Activated effector memory CD4-positive, alpha-beta T cell treated with anti-CD3 and anti-CD28 coated beads, Interleukin-2, amount 50 U/mL, for 16 hours (primary cell): ENCODE measurements around the gene TPST2.

ENCODE experiments used
- DNase-seq: peaks from one replicate; pipeline ENCODE4 v3.0.0-alpha.2; 2020

TPST2 gene

DNA sequence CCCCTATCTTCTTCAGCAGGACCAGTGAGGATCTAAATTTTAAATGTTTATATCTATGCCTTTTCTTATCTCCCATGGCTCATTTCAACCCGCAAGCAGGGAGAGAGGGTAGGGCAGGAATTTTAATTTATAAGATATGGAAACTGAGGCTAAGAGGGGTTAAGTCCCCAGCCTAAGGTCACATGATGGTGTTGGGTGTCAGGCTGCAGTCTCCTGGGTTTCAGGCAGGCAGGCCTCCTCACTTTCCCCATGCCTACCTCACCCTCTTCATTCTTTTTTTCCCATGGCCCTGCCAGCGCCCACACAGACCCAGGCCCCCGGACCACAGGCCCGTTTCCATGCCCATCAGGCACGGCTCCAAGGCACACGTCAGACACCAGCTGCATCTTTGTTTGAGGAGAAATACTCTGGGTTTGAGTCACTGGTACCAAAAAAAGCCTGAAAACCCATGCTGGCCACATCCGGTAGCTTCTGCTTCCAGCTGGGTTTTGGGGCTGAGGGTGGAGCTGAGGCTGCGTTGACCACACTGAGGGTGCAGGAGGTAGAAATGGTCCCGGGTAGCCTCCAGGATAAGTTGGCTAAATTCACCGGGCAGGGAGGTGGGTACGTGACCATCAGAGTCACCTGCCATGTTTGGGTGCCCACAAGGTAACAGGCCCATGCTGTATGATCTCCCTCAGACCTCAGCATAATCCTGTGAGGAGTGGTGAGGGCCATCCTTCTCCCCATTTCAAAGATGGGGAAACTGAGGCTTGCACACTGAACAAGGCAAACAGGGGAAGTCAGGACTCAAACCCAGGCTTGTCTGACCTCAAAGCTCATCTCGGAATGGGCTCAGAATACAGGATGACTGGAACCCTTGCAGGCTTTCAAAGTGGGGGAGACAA lies 20.4 kb upstream of the TPST2 start:
- peak; percentile 71 for DNase-seq

DNA sequence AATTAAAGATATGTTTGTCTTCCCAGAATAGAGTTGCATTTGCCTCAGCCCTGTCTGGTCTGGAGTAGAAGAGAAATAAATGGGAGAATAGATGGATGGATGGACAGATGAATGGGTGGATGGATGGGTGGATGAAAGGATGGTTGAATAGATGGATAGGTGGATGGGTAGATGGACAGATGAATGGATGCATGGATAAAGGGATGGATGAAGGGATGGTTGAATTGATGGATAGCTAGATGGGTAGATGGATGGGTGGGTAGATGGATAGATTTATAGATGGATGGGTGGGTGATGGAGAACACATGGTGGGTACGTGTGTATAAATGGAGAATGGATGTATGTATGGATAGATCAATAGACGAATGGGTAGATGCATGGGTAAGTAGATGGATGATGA lies 19.4 kb upstream of the TPST2 start:
- DNase-seq: no peak

DNA sequence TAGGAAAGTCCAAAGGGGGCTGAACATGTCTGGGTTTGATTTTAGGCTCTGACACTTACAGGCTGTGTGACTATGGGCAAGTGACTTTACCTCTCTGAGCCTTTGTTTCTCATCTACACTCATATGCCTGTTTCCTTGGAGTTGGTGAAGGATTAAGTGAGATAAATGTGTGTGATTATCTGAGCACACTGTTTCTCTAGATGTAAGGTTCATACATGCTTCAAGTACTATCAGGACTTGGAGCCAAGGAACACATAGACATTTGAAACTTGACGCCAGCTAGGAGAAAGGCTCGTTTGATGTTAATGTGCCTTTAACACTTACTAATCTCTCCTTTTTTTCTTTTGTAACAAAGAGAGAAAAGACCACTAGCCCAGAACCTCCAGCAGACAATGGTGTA lies 18.2 kb upstream of the TPST2 start:
- DNase-seq: no peak

- no peak for DNase-seq
These were observed 16.7 kb upstream of the TPST2 start for GRCh38 chr22:26606611-26607010.

DNA sequence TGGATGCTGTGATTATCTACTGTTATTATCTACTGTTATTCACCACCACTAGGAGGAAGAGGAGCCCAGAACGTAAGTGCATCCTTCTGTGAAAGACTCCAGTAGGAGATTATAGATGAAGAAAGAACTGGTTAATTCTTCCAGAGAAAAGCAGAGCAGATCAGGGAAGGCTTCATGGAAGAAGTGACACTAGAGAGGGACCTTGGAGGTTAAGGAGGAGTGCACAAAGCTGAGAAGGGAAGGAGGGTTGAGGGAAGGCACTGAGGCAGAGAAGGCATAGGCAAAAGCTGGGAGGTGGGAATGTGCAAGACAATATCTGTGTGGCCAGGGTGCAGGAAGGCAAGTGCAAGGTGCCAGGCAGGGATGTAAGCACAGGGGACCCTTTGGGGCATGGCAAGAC lies 14.4 kb upstream of the TPST2 start:
- no peak for DNase-seq

DNA sequence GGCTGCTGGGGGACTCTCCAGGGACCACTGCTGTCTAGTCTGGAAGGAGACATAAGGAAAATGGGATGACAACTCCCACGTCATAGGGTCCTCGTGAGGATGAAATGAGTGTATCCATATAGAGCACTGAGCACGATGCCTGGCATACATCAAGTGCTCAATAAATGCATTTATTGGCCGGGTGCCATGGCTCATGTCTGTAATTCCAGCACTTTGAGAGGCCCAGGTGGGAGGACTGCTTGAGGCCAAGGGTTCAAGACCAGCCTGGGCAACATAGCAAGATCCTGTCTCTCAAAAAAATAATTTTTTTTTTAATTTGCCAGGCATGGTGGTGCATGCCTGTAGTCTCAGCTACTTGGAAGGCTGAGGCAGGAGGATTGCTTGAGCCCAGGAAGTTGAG lies 12.2 kb upstream of the TPST2 start:
- no peak for DNase-seq

DNA sequence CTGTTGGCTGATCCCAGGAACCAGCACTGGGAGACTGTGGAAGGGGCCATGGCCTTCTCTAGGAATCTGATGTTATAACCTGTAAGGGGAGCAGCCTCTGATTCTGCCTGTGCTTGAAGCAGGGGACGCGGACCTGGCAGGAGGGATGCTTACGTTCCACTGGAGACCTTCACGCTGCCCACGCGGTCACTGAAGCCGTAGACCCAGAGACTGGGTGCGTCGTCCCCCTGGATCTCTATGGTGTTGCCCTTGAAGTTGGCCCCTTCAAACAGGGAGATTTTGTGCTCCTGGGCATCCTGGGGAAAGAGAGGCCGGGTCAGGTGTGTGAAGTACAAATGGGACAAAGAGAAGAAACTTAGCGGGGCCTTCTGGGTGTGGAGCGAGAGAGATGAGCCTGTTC lies 11.8 kb upstream of the TPST2 start:
- DNase-seq: no peak

DNA sequence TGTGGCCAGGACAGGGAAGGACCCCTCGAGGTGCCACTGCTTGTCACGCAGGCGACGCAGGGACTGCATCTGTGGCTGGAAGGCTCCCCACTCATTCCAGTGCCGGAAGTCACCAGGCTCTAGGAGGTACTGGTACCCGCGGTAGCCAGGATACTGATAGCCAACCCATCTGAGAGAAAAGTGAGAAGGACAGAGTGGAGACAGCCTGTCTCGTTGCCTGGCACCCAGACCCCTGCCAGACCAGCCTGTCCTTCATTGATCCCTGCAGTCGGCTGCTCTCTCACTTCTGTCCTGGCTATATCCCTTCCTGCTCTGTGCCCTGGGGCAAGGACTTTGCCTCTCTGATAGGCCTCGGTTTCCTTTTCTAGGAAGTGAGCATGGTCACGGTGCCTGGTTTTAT lies 9.6 kb upstream of the TPST2 start:
- DNase-seq: no peak

GRCh38 chr22:26597480-26597879 lies 7.5 kb upstream of the TPST2 start:
- DNase-seq: no peak

DNA sequence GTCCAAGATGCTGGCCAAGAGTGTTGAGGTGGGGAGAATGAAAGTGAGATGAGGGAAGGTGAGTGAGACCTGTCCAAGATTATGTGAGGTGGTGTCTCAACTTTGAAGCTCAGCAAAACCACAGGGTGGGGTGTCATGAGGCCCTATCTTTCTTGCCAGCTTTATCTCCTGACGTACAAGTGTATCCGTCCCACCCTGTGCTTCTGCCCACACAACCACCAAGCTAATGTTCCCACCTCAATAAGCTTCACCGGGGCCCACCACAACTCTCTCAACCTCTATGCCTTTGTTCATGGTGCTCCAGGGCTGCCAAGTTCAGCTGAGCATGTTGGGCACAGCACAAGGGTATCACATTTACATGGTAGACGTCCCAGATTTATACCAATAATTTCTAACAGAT lies 7.1 kb upstream of the TPST2 start:
- DNase-seq: no peak

GRCh38 chr22:26593763-26594162 lies 3.8 kb upstream of the TPST2 start:
- DNase-seq: no peak

- DNase-seq: peak; percentile 73
These were observed 2.5 kb upstream of the TPST2 start for GRCh38 chr22:26592421-26592891.

GRCh38 chr22:26589367-26589844 lies 526 bp downstream of the TPST2 start:
- peak; percentile 74 for DNase-seq

DNA sequence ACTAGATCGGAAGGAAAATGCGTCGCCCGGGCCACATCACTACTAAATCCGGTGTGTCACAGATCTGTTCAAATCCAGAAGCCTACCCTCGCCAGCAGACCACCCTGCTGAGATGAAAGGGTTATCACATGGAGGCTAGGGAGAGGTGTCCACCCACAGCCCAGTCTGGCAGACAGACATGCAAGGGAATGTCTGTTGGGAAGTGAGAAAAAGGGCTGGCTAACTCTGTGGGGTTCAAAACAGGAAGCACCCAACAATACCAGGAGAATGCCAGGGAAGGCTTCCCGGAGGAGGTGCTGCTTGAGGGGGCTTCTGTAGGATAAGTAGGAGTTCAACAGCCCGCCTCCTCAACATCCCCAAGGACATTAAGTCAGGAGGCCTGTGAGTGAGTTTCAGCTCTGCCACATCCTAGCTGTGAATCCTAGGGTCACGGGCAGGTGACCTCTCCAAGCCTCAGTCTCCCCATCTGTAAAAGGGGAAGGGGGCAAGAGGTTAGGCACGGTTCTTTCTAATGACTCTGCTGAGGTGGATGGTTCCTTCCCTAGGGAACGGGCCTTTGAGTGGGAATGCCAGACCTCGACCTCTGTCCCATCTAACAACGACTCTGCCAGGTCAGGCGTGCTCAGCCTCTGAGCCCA lies 1.1 kb downstream of the TPST2 start:
- no peak for DNase-seq

- DNase-seq: no peak
These were observed 1.8 kb downstream of the TPST2 start for GRCh38 chr22:26587991-26588613.

DNA sequence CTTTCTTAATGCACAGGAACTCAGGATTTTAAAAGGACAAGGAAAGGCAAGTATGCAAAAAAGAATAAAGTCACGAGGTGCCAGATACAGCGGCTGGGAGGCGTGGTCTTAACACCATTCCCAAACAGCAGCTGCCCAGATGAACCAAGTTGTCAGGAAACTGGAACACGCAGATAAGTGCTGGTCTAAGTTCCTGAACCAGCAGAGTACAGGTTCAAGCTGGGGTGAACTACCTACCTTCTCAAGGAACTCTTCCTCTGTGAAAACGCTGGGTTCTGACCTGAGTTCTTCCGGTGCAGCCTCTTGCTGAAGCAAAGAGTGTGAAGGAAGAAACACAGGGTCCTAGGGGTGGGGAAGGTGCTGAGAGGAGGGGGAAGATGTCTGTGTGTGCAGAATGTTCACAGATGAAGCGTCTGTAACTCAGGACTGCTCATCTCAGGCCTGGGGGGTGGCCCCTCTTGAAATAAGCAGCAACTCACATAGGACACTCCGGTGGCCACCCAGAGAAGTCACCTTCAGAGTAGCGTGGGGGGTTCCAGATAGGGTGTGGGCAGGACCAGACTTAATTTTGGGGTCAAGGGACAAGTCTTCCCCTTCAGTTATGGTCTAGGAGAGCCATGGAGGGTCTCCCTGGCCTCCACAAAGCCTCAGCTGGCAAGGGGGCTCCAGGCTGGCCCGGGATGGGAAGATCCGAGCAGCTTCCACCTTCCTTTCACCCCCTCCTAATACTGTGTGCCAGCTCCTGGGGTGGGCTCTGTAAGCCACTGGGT lies 3.2 kb downstream of the TPST2 start:
- no peak for DNase-seq

- no peak for DNase-seq
These were observed 4.7 kb downstream of the TPST2 start for GRCh38 chr22:26585104-26585790.

DNA sequence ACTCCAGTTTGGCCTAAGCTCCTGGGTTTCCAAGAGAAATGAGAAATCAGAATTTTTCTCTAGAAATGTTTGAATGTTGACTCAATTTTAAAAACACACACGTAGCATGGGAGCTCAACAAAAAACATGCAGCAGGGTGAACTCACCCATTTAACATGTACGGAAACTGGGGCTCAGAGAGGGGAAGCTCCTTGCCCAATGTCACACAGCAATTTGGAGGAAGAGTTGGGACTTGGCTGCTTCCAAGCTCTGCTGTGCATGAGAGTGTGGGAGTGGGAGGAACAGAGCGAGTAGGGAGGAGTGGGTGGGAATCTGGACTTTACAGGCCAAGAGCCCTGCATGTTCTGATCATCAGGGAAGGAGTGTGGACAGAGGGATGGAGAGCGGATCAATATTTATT lies 5.9 kb downstream of the TPST2 start:
- DNase-seq: no peak

DNA sequence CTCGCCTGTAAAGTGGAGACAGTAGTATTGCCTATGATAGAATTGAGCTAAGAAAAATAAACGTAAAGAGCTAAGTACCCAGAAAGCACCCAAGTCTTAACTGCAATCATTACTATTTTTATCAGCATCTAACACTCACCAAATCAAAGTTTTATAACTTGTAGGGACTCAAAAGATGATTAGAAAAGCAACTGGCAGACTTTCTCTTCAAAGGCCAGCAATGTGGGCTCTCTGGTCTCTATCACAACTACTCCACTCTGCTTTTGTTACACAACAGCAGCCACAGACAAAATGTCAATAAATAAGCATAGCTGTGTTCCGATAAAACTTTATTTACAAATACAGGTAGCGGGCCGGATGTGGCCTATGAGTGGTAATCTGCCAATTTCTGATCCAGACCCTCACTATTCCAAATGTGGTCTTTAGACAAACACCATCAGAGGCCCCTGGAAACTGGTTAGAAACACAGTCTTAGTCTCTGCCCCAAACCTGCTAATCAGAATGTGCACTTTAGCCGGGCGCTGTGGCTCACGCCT lies 8.2 kb downstream of the TPST2 start:
- no peak for DNase-seq

GRCh38 chr22:26581026-26581425 lies 8.9 kb downstream of the TPST2 start:
- DNase-seq: no peak

DNA sequence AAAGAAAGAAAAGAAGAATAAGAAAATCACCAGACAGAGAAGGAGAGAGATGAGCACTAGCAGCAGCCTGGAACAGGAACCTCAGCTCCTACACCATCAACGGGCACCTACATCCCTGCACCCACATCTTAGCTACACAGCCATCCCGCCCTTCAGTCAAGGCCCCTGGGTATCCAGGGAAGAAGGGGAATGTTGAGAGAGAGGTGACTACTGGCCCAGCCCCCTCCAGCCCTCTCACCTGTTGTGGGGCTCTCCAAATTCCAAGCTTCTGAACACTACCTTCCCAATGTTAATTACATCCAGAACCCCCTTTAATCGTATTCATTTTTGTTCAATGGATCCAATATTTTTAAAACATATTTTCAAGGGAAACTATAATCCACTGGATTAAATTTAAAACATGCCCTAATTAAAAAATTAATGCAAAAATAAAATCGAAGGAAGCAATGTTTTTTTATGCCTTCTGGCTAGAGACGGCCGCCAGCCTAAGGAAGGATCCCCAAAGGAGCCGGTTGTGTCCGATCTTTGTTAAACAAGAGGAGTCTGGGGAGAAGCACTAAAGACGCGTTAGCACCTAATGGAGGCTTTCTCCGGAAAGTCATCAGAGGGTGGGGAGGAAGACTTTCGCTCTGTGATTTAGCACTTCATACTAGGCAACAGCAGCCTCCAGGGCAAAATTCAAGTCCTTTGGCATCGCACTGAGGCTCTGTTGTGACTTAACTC lies 9.5 kb downstream of the TPST2 start:
- no peak for DNase-seq
